GM21786 (cell line): ENCODE results near the gene GNB3.

Source experiments
- ATAC-seq: cut with Tn5 transposase; IDR thresholded peaks from one replicate; pipeline ENCODE4 v1.9.1; 2021; ENCODE audit not compliant: unreplicated experiment

The GNB3 gene

GRCh38 chr12:6840761-6841515 is at the start of gene GNB3:
TSS of gene GNB3 (plus strand) at chr12:6840925. CDS start at chr12:6841288, 363 bp downstream.
- ATAC-seq: no peak

GRCh38 chr12:6791931-6792520 is 48.7 kb upstream of the GNB3 start:
- no peak for ATAC-seq

- ATAC-seq: no peak
Measured at GRCh38 chr12:6792522-6793201, 48.1 kb upstream of the GNB3 start.

GRCh38 chr12:6795088-6795487 is 45.6 kb upstream of the GNB3 start:
- no peak for ATAC-seq

GRCh38 chr12:6796576-6796975 is 44.1 kb upstream of the GNB3 start:
- no peak for ATAC-seq

- ATAC-seq: no peak
Measured at GRCh38 chr12:6799147-6799546, 41.6 kb upstream of the GNB3 start.

GRCh38 chr12:6807170-6807569 is 33.6 kb upstream of the GNB3 start:
- no peak for ATAC-seq

- no peak for ATAC-seq
Measured at GRCh38 chr12:6809056-6809455, 31.7 kb upstream of the GNB3 start.

GRCh38 chr12:6810758-6811157 is 30.0 kb upstream of the GNB3 start:
- no peak for ATAC-seq

GRCh38 chr12:6813363-6813762 is 27.4 kb upstream of the GNB3 start:
- no peak for ATAC-seq

GRCh38 chr12:6816598-6816997 is 24.1 kb upstream of the GNB3 start:
- no peak for ATAC-seq

- ATAC-seq: no peak
Measured at GRCh38 chr12:6817098-6817497, 23.6 kb upstream of the GNB3 start.

- no peak for ATAC-seq
Measured at GRCh38 chr12:6817662-6818157, 23.0 kb upstream of the GNB3 start.

GRCh38 chr12:6818222-6818621 is 22.5 kb upstream of the GNB3 start:
- no peak for ATAC-seq

GRCh38 chr12:6818645-6819044 is 22.1 kb upstream of the GNB3 start:
- ATAC-seq: no peak

GRCh38 chr12:6819106-6820030 is 21.4 kb upstream of the GNB3 start:
- no peak for ATAC-seq

- no peak for ATAC-seq
Measured at GRCh38 chr12:6820166-6820565, 20.6 kb upstream of the GNB3 start.

- no peak for ATAC-seq
Measured at GRCh38 chr12:6821591-6822425, 18.9 kb upstream of the GNB3 start, which contains the start of gene GPR162. TSS of gene GPR162 (plus strand) at chr12:6821821. CDS start at chr12:6823899, 2,078 bp downstream.

GRCh38 chr12:6822426-6823135 is 18.1 kb upstream of the GNB3 start:
- no peak for ATAC-seq
